Measurements from ENCODE around the gene TPSAB1.

Gene TPSAB1

DNA sequence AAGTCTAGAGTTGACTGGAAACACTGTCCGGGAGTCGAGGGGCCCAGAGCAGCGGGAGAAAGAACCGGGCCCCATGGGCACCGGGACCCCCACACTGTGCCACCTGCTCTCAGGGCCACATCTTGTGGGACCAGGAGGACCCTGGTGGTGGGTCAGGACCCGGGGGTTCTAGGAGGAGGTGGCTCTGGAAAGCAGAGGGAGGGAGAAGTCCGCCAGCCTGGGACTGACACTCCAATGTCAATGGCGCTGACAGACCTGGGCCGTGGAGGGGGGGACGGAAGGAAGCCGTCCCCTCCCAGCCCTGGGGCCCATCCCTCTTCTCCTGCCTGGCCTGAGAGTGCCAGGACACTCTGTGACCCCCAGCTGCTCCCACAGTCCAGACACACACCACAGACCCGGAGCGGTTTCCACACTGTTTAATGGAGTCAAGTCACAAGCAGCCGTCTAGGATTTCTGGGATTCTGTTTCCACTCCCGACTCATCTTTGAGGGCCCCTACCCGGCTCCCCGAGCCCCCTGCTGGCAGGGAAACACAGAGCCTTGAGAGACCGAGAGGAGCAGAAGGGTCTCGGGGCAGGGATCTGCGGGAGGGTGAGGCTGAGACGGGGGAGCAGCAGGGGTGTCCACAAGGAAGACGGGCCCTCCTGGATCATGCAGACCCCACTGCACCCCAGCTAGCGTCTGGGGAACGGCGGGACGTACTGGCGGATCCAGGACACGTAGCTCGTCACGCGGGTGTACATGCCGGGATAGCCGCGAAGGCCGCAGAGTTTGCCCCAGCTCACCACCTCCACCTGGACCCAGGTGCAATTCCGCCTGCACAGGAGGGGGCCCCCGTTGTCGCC, 45.4 kb downstream of the TPSAB1 start:
- DNase-seq (ENCODE audit: low spot score) = no peak

DNA sequence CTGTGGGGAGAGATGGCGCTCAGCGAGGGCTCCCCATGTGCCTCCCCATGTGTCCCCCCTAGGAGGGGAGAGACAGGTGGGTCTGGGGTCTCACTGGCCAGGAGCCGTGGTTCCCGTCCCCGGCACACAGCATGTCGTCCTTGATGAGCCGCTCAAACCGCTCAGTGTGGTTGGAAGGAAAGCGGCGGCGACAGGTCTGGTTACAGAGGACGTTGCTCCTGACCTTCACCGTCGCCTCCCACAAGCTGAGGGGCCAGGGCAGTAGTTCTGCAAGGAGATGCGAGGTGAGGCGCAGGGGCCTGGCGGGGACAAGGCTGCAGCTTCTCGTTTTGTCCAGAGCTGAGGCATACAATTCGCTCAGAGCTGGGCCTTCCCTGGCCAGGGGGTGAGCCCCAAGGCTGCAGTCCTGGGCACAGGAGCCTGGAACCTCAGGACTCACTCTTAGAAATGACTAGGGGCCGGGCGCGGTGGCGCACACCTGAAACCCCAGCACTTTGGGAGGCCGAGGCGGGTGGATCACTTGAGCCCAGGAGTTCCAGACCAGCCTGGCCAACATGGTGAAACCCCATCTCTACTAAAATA, 46.1 kb downstream of the TPSAB1 start:
- DNase-seq (ENCODE audit: low spot score) = no peak

DNA sequence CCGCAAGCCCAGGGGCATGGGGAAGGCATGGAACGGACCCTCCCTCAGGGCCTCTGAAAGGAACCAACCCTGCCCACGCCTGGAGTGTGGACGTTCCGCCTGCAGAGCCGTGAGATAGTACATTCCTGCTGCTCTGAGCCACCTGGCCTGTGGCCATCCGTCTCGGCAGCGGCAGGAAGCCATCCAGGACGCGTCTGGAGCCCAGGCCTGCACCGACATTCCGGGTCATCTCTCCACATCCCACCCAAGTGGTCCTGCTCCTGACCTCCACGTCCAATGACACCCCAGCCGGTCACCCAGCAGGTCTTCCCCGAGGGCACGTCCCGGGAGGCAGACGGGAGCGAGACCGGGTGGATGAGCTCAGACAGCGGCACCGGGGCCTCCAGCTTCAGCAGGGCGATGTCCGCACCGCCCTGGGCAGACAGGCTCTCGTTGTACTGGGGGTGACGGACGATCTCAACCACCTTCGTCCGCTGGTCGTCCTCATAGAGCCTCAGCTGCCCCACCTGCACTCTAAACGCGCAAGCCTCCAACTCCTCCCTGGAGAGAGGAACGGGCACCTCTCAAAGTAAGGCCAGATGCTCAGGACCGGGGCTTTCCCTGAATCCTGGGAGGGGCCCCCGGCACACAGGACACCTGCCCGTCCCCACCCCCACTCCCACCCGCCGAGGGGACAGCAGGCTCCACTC, 47.6 kb downstream of the TPSAB1 start:
- DNase-seq (ENCODE audit: low spot score) = peak; percentile 74

DNA sequence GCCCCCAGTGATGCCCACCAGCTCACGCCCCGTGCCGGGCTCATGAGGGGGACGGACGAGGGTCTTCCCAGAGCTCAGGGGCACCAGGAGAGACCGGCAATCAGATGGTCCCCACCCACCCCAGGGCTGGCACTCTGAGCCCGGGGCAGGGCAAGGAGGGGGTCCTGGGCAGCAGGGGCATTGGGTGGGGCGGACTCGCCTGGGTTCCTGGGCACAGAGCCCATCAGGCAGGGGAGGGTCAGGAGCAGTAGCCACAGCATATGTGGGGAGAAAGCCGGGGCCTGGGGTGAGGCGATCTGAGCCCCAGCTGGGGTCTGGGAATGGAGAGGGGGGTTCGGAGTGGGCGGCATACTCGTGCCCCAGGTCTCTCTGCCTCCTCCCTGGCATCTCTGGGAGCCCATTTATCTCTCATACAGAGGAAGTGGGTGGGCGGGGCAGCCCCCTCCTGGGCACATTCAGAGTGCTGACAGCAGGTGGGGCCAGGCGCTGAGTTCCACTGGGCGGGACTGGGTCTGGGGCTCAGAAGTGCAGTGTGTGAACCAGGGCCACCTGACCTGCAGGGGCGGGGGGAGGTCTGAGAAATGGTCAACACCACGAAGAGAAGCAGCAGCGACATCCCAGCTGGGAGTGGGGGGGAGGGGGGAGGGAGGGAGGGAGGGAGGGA, 48.4 kb downstream of the TPSAB1 start:
- DNase-seq (ENCODE audit: low spot score) = no peak

DNA sequence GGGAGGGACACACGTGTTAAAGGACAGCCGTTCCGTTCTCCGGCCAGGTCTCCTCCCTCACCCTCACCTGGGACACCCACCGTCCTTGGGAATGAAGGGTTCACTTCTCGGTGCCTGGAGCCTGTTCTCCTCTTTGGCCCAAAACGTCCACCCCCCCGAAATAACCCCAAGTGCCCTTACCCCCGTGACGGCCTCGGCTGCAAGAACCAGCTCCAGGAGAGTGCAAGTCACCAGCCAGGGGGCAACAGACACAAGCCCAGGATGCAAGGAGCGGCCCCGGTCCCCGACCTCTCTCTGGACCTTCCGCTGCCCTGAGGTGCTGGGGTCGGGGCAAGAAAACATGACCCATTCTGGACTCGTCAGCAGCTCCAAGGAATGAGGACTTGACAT, 49.0 kb downstream of the TPSAB1 start:
- no peak for DNase-seq (ENCODE audit: low spot score)

DNA sequence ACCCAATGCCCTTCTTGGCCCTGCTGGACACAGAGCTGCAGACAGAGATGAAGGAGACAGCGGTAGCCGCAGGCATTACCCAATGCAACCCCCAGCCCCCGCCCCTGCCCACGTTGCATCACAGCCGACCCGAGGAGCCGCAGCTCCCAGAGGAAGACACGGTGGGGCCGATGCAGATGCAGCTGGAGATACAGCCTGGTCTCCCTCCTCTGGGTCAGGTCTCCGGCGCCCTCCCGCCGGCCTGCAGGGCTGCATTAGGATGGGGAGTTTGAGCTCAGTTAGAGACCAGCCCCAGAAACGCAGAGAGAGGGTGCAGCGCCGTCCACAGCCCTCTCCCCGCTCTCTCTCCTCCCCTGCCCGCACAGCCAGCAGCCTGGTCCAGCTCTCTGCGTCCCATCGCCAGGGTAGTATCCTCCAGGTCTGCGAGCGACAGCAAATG, 49.6 kb downstream of the TPSAB1 start:
- no peak for DNase-seq (ENCODE audit: low spot score)

DNA sequence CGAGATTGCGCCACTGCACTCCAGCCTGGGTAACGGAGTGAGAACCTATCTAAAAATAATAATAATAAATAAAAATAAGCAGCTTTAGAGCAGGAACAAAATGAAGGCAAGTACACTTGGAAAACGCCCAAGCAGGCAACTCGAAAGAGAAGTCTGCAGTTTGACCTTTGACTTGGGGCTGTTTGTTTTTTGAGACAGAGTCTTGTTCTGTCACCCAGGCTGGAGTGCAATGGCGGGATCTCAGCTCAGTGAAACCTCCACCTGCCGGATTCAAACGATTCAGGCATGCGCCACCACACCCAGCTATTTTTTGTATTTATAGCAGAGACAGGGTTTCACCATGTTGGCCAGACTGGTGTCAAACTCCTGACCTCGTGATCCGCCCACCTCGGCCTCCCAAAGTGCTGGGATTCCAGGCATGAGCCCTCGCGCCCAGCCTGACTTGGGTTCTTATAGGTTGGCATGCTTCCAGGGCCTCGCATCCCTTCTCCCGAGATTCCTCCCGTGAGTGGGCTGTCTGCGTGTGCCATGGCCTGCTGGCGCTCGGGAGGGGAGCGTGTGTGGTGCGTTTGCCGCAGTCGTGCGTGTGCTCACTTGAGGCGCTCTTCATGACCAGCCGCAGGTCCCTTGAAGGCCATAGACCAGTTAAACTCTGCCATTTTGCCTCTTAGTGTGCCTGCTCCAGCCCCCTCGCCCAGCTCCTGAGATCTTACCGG, 50.5 kb downstream of the TPSAB1 start:
- DNase-seq (ENCODE audit: low spot score) = no peak

DNA sequence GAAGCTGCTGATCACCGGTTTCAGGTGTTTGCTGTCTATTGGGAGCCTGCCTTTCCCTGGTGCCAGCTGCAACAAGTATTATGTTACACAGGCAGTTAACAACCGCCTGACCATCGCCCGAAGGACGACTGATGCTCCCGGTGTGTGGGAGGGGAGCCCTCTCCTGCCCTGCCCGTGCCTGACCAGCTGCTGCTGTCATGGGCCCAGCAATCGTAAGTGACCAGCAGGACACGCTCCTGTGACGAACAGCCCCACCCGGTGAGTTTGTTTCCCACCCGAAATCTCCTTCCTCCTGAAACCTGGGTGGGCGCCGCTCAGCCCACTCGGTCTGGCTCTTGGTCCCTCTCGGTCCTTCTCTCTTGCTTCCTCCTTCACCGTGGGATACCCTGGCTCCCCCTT, 51.1 kb downstream of the TPSAB1 start:
- DNase-seq (ENCODE audit: low spot score) = no peak

All from GM03348 (cell line).